Measurements from ENCODE around the gene CDH15.

DNA sequence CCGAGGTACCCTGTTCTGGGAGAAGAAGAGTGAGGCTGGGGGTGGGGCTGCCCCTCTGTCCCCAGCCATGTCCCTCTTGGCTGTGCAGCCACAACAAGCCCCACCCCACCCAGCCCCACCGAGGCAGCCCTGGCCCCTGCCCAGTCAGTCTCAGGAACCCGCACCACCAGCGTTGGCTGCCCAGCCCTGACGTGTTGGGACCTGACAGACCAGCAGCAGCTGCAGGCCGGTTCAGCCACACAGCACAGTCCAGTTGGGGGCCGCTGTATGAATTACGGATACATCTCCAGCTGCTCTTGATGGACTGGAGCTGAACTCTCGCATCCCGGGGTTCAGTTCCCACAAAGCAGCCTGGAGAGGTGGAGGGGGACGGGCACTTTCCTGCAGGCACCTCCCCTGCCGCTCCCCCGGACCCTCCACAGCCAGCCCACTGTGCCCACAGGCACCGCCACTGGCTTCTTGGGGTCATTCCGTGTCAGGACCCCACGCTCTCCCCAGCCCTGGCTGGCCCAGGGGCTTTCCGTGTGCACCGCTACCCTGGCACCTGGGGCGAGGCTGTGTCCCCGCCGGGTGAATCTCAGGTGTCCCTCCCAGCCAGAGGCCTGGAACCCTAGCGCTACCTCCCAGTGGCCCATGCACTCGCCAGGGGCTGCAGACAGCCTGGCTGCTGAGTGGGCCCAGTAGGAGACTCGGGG lies 7.1 kb downstream of the CDH15 start:
- no peak for TF ChIP-seq ZNF621 (tag by site-specific recombination; IDR thresholded peaks at IDR 0.05)
- no peak for TF ChIP-seq ZNF112 (tag by site-specific recombination; IDR thresholded peaks at IDR 0.05)
- TF ChIP-seq, protein P1, sequence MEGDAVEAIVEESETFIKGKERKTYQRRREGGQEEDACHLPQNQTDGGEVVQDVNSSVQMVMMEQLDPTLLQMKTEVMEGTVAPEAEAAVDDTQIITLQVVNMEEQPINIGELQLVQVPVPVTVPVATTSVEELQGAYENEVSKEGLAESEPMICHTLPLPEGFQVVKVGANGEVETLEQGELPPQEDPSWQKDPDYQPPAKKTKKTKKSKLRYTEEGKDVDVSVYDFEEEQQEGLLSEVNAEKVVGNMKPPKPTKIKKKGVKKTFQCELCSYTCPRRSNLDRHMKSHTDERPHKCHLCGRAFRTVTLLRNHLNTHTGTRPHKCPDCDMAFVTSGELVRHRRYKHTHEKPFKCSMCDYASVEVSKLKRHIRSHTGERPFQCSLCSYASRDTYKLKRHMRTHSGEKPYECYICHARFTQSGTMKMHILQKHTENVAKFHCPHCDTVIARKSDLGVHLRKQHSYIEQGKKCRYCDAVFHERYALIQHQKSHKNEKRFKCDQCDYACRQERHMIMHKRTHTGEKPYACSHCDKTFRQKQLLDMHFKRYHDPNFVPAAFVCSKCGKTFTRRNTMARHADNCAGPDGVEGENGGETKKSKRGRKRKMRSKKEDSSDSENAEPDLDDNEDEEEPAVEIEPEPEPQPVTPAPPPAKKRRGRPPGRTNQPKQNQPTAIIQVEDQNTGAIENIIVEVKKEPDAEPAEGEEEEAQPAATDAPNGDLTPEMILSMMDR (tag by site-specific recombination; IDR thresholded peaks at IDR 0.05) = no peak
- TF ChIP-seq, protein P2, sequence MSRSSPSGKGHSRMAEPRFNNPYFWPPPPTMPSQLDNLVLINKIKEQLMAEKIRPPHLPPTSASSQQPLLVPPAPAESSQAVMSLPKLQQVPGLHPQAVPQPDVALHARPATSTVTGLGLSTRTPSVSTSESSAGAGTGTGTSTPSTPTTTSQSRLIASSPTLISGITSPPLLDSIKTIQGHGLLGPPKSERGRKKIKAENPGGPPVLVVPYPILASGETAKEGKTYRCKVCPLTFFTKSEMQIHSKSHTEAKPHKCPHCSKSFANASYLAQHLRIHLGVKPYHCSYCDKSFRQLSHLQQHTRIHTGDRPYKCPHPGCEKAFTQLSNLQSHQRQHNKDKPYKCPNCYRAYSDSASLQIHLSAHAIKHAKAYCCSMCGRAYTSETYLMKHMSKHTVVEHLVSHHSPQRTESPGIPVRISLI (tag by site-specific recombination; IDR thresholded peaks at IDR 0.05) = no peak
- TF ChIP-seq ZNF423 (tag by site-specific recombination; IDR thresholded peaks at IDR 0.05) = no peak
- TF ChIP-seq ZBTB26 (tag by site-specific recombination; optimal IDR thresholded peaks at IDR 0.05) = no peak
